Panc1 (cell line): ENCODE results near the gene PRKCA.

Experiments used
- CTCF ChIP-seq: fragments of 450-650 bp; IDR thresholded peaks from 2 replicates; pipeline ENCODE4 v1.5.1; 2017; ENCODE audit warnings: mild to moderate bottlenecking
- POLR2AphosphoS5 ChIP-seq: IDR thresholded peaks from 2 replicates; pipeline ENCODE4 v1.6.1; 2012; ENCODE audit warnings: mild to moderate bottlenecking, low read depth, low read length, moderate library complexity
- REST ChIP-seq, 2 experiments: IDR thresholded peaks; 2 replicates each; pipeline ENCODE4 v1.6.1; 2011 to 2012; ENCODE audit warnings: low read depth in 2 of 2, control low read depth in 1 of 2, low read length in 1 of 2, mild to moderate bottlenecking in 1 of 2, moderate library complexity in 1 of 2; ENCODE audit not compliant: insufficient read depth in 1 of 2
- SIN3A ChIP-seq: IDR thresholded peaks from 2 replicates; pipeline ENCODE4 v1.6.1; 2012; ENCODE audit warnings: low read depth, mild to moderate bottlenecking, low read length, moderate library complexity, borderline replicate concordance; ENCODE audit not compliant: insufficient read depth
- TCF7L2 ChIP-seq: IDR thresholded peaks from 2 replicates; pipeline ENCODE4 v1.6.1; 2011; ENCODE audit warnings: mild to moderate bottlenecking, low read depth, low read length, inconsistent platforms

GRCh38 chr17:66775881-66776400 is 473.5 kb downstream of the PRKCA start:
- TF ChIP-seq POLR2AphosphoS5 (no peak), CTCF (no peak), SIN3A (no peak), TCF7L2 (no peak), REST (IDR thresholded peaks at IDR 0.05; ENCODE audit: insufficient read depth in 1 of 2, low read depth in 2 of 2, low read length in 1 of 2) (no peak)
